GM21360 (cell line): ENCODE data around the gene SYF2.
A peak's percentile ranks its signal among the peaks of the same experiment; 100 is the strongest.
"Not testable (repeated sequence)": the region's sequence is repeated elsewhere in the genome, so short reads cannot be mapped to it uniquely, and the experiment has no call there.

ENCODE experiments used
- ATAC-seq: cut with Tn5 transposase; IDR thresholded peaks from one replicate; pipeline ENCODE4 v1.9.1; 2021; ENCODE audit warnings: mild to moderate bottlenecking, moderate library complexity; ENCODE audit not compliant: unreplicated experiment

Gene SYF2

DNA sequence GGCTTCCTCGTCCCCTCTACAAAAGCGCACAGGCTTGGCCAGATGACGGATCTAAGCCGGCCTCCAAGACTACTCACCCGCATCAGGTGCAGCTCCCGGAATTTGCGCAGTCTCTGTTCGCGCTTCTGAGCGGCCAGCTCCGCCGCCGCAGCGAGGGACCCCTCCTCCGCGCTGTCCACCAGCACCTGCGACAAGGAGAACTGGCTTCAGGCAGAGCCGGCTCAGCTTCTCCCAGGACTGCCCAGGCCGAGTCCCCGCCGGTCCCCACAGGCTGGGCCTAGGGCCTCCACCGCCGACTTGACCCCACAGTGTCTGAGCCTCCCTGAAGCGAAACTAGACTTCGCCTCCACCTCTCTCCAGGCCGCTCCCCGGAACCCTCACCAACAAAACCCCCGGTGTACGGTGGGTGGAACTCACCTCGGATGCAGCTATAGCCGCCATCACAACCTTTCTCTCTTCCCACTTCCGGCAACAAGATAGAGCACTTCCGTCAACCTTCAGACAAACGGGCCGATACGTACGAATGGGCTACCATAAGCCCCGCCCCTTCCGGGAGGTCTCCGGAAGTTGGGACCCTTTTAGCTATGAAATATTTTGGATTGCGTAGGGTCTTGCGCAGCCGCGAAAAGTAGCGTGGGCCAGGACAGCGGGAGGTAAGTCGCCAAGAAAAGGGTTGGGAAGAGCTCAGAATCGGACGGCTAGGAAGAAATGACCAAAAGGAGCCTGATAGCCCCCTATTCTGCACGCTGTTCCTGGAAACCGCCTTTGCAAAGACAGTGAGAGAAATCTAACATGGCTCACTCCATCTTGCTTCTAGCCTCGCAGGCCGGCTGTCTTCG lies at the start of gene SYF2:
Gene SYF2 (minus strand): TSS at position 476 of the 839 bp plus-strand sequence. CDS start 35 bp downstream, at position 441.
- ATAC-seq, result peak; percentile 73

DNA sequence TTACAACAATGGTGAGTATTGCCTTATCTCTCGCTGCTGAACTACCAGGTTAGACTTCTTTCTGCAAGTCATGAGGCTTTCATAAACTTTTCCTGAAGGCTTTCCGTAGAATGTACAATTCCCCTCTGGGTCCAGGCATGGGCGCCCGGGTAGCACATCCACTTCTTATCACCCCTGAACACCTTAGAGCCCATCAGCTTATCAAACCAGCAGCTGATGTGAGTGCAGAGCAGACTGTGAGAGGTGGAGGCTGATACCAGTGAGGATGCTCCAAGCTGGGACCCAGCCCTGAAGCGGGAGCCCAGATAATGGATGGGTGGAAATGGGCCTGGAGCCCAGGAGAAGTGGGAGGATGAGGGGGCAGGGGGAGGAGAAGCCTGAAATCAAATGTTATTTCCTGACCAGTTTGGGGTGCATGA lies 47.4 kb upstream of the SYF2 start:
- not testable (repeated sequence) for ATAC-seq

DNA sequence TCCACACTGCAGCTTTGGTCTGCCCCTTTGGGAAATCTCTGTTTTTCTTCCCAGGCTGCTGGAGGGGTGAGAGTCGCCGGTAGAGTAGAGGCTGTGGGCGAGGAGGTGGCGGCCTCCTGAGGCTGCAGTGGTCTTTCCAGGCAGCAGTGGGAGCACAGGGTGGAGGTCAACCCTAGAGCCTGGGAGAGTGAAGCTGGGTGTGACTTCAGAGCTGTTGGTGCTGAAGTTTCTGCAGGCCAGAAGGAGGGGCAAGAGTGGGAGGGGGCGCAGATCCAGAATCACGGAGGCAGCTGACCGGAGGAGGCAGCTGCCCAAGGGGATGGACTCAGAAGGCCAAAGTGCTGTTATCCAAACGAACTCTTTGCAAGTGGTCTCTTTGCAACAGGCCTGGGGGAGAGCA lies 46.5 kb upstream of the SYF2 start:
- ATAC-seq, result not testable (repeated sequence)

DNA sequence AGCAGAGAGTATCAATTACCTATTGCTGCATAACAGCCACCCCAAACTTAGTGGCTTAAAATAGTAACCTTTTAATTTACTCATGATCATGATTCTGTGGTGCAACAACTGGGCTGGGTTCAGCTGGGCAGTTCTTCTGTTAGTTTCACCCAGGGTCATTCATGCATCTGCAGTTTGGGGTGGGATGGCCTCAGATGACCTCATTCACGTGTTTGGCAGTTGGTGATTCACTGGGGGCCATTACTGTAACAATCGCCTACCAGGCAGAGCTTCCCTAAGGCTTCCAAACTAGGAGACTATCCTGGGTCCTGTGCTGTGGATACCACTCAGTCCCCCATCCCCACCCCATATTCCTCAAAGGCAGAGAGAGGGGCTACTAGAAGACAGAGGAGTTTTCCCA lies 46.1 kb upstream of the SYF2 start:
- not testable (repeated sequence) for ATAC-seq

DNA sequence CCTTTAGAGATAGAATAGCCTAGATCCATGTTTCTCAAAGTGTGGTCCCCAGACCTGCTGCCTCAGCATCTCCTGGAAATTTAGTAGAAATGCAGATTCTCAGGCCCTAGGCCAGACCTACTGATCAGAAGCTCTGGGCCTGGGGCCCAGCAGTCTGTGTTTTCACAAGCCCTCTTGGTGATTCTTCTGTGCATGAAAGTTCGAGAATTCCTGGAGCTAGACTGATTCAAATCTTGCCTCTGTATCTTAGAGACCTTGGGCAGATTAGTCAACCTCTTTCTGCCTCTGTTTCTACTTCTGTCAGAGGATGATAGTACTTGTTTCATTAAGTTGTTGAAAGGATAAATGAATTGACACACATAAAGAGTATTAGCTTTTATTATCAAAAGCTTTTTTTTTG lies 45.0 kb upstream of the SYF2 start:
- ATAC-seq, result not testable (repeated sequence)

DNA sequence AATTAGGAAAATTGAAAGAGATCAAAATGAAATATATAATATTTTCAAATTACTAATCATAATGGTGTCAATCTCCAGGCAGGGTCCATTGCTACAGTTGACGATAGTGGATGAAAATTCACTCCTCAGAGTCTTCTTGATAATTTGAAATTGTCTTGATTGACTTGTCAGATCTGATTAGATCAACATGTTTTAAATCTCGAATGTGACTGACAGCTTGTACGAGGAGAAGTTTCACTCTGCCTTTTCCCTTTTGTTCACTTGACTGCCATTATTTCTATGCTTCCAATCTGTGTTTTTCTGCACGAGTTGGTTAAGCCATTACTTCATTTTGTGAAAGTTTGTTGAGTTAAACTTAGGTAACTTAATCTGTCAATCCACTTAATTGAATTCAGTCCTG lies 43.3 kb upstream of the SYF2 start:
- not testable (repeated sequence) for ATAC-seq

DNA sequence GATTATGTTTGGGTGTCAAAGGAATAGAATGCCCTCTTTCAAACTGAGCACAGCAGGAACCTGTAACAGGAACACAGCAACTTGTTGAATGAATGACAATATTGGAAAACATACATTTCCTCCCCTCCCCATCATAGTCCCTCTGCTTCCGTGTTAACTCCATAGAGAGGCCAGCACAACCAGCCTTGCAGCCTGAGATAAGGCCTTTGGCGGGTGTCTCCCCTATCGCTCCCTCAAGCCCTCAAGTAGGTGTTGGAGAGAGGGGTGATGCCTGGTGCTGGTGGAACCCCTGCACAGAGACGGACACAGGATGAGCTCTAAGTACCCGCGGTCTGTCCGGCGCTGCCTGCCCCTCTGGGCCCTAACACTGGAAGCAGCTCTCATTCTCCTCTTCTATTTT lies 39.9 kb upstream of the SYF2 start, which contains the start of gene RHD:
Gene RHD (plus strand): TSS at position 272 of the 400 bp plus-strand sequence. CDS start 39 bp downstream, at position 311.
- not testable (repeated sequence) for ATAC-seq

DNA sequence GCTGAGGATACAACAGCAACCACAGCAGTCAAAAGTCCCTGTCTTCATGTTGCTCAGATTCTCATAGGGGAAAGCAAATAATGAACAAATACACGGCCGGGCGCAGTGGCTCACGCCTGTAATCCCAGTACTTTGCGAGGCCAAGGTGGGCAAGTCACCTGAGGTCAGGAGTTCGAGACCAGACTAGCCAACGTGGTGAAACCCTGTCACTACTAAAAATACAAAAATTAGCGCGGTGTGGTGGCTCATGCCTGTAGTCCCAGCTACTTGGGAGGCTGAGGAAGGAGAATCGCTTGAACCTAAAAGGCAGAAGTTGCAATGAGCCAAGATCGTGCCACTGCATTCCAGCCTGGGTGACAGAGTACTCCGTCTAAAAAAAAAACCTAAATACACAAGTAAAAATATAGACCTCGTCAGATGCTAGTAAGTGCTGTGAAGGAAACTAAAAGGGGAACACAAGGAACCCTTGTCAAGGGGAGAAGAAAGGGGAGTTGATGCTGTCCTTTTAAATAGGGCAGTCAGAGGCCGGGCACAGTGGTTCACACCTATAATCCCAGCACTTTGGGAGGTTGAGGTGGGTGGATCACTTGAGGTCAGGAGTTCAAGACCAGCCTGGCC lies 36.0 kb upstream of the SYF2 start:
- ATAC-seq, result not testable (repeated sequence)

DNA sequence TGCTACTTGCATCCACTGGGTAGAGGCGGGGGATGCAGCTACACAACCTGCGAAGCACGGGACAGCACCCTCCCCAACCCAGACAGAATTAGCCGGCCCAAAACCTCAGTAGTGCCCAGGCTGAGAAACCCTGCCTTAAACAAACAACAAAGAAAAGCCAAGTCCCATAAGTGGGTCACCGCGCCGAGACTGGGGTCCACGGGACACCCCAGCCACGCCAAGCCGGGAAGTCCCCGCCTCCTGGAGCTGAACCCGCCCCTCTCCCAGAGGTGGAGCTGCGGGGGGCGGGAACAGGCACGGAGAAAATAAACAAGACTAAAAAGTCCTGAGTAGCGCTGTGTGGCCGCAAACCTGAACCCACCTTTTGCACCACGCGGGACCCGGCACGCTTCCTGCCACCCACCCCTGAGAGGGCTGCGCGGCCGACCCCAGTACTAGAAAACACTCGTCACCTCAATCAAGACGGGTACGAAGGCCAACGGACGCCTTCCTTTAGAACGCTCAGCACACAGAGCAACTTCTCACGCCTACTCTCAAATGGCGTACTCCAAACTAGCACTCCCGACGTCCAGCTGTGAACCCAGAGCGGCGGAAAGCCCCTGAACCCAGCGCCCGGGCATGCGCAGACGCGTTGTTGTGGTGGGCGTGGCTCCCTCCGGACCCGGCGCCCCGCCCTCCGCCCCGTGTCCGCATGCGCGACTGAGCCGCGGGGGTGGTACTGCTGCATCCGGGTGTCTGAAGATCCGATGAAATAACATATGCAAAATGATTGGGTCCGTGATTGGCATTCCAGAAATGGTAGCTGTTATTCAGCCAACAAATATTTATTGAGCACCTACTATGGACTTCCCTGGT lies 35.2 kb upstream of the SYF2 start:
- peak; percentile 62 for ATAC-seq

DNA sequence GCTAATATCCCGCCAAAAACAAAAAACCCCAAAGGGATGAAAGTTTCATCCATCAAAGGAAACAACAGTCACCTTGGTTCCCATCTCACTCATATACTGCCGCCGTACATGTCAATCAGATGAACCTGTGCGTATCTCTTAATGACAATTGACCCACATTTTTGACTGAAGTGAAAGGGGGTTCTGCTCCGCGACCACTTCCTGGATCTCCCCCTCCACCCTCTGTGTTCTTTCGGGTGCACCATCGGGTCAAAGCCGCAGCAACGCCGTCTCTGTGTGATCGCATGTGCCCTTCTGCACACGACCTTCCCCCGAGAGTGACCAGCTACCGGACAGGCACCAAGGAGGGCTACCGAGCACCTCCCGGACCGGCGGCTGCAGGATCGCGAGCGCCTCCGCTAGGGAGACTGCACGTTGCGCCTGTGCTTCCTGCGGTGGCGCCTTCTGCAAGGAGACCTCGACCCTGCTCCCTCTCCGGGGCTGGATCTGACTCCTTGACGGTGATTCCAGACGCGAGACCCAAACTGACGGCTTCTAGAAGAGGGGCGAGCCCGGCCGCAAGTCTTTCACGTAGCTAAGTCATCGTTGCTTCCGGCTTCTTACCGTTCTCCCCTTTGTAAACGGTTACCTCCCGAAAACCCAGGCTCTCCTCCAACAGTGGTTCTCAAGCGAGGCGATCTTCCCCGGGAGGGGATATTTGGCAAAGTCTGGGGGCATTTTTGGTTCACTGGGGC lies 34.4 kb upstream of the SYF2 start:
- ATAC-seq, result not testable (repeated sequence)

DNA sequence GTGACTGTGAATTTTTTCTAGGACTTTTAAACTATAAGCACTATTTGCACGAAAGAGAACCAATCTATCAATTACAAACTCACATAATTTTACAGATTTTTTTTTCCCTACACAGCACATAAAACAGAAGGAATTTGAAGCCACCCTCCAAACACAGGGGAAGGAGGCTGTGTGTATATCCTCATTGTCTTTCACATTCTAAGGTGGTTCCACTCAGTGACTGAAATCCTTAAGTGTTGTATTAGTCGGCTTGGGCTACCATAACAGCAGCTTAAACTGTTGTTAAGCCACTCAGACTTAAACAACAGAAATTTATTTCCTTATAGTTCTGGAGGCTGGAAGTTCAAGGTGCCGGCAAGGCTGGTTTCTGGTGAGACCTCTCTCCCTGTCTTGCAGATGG lies 28.0 kb upstream of the SYF2 start:
- ATAC-seq, result not testable (repeated sequence)

DNA sequence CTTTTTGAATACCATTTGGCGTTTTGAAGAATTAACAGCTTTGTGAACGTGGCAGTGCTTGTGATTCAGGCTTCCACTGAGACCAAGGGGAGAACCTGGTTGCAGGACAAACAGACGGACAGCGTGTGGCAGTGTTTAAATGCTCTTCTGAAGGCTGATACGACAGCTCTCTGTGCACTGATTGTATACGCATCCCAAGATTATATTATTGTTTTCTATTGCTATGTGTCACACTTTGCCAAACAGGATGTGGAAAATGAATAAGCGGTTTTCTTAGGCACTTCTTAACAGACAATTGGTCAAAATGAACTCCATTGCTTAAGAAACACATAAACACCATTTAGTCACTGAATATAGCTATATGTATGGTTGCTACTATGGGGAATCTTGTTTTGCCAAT lies 27.5 kb upstream of the SYF2 start:
- not testable (repeated sequence) for ATAC-seq

DNA sequence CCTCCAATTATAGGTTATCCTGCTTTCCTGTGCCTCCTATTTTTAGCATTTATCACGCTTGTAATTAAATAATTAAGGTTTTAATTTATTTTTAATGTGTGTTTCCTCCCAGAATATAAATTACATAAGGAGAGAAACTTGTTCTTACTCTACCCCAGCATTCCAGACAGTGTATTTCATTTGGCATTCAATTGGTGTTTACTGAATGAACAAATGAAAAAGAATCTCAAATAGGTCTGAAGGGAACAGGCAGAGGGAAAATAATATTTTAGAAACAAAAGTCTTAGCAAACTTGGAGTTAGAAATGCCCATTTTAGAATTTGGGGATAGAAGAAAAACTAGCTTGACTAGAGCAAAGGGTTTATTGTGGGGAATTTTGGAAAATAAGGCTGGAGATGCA lies 24.9 kb upstream of the SYF2 start:
- no peak for ATAC-seq

DNA sequence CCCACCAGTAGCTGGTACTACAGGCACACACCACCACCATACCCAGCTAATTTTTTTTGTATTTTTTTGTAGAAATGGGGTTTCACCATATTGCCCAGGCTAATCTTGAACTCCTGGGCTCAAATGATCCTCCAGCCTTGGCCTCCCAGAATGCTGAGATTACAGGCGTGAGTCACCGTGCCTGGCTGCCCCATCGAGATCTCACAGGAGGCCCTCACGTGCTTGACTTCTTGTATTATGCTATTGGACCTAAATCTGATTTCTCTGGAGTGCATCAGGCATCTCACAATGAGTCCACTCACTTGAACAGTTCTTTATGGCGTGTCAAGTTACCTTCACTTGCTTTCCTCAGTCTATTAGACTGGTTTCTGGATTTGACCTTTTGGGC lies 24.3 kb upstream of the SYF2 start:
- no peak for ATAC-seq

DNA sequence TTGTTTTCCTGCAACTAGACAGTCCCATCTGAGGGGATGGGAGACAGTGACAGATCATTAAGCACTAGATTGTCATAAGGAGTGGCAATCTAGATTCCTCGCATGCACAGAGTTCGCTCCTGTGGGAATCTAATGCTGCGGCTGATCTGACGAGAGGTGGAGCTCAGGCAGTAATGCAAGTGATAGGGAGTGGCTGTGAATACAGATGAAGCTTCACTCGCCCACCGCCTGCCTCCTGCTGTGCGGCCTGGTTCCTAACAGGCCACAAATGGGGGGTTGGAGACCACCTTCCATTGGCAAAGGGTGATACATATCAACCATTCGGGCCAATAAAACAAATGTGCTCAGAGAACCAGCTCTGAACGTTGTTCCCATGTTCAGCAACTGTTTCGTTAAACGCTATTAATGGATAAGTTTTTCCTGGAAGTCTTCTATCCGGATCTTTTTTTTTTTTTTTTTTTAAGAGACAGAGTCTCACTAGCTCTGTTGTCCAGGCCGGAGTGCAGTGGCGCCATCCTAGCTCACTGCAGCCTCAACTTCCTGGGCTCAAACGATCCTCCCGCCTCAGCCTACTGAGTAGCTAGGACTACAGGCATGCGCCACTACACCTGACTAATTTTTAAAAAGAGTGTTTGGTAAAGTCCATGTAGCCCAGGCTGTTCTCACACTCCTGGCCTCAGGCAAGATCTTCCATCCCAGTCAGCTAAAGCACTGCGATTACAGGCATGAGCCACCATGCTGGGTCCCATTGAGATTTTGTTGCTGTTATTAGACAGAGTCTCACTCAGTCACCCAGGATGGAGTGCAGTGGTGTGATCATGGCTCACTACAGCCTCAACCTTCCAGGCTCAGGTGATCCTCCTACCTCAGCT lies 23.6 kb upstream of the SYF2 start:
- ATAC-seq, result no peak

DNA sequence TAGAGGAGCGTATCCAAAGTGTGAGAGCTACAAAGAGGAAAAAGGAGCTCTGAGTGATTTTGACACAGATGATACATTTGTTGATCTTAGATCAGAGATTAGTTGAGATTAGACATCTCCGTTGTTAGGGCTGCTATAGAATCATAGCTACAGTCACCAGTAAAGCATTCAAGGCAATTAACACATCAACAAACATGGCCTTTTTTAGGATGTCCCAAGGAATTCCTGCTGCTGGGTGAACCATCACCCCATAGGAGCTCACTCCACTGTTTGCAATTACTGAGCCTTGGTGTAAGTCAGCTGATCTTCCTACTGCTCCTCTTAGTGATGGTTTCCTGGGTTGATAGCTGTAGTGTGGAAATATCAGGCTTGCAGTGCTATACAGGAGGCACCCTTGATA lies 21.6 kb upstream of the SYF2 start:
- ATAC-seq, result no peak

DNA sequence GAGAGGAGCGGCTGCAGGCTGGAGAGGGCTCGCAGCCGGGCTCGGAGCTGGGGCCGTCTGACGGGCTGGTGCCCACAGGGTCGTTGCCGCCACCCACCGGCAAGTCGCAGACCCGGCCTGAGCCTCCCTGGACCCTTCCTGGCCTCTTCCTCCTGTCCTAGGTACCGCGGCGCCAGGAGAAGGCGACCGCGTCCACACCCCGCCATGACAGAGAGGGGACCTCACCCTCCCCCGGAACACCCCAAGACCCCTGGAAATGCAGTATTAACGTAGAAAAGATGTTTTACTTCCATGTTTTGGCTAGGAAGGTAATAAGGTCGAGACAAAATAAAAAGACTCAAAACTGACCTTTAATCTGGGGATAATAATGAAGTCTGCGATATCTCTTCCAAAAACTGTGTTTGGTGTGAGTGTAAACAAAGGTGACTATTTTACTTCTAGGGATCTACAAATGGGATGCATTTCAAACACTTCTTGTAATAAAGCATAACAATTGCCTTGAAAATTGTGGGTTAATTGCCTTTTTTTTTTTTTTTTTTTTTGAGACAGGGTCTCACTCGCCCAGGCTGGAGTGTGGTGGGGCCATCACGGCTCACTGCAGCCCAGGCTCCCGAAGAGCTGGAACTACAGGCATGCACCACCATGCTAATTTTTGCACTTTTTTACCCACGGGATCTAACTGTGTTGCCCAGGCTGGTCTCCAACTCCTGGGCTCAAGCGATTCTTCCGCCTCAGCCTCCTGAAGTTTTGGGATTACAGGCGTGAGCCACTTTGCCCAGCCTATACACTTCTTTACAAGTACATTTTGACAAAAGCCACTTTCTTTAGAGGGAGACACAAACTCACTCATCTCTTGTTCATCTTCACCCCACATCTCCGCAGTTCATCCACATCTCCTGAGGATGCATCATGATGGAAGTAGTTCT lies 15.8 kb upstream of the SYF2 start:
- ATAC-seq, result no peak

DNA sequence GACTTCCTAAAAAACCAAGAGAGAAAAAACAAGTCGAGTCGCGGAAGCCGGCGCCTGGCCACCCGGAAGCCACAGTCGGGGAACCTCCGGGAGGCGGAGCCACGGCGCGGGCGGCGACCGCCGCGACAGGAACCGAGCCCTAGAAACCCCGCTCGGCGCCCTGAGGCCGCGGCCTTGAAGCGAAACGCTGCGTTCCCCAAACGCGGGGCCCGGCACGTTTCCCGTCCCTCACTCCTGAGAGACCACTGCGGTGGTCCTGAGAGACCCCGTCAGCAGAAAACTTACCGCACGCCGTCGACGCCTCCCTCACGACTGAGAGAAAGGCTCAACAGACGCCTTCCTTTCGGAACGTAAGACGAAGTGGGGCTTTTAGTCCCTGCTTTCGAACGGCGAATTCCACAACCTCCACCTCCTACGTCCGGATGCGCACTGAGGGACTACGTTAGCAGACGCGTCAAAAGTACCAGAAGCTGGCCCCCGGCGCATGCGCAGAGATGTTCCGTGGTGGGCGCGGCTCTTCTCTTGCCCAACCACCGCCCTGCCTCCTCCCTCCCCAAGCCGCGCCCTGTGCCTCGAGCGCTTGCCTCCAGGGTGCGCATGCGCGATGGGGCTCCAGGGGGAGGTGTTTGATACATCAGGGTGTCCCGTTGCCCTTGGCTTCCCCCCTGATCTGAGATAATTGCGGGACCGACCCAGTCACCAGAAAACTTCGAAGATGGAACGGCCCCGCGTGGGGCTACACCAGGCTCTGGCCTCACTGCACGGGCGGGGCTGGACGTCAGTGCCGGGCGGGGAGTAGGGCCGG lies 14.9 kb upstream of the SYF2 start, which contains the start of gene RSRP1:
Gene RSRP1 (minus strand): TSS at position 431 of the 805 bp plus-strand sequence. CDS start 491 bp downstream, outside the sequence.
- ATAC-seq, result peak; percentile 83
